Right lobe of liver (tissue), 4 donors: Measurements from ENCODE around the gene WDR18.

Source experiments
- CTCF ChIP-seq, 4 donors: fragments of 200-600 bp in 3 of 4; fragments of 450-650 bp in 1 of 4; IDR thresholded peaks; one replicate each; pipeline versions ENCODE4 v1.5.1 to v1.8.0; 2016 to 2022; ENCODE audit warnings: antibody characterized with exemption in 4 of 4, mild to moderate bottlenecking in 2 of 4
- POLR2A ChIP-seq: fragments of 450-650 bp; IDR thresholded peaks from one replicate; pipeline ENCODE4 v1.6.1; 2017; ENCODE audit warnings: antibody characterized with exemption, mild to moderate bottlenecking
- donor health status: DM: no; HTN: no; CAD: no.
- donor health status: DM: no; HTN: no; CAD: no.
- donor health status: DM: no; HTN: yes; CAD: no.

- TF ChIP-seq CTCF (IDR thresholded peaks at IDR 0.05) (no peak), POLR2A (no peak)
These were observed 20.0 kb upstream of the WDR18 start for GRCh38 chr19:964116-964520.
